ENCODE data around the gene ZFHX3.

ZFHX3 gene

GRCh38 chr16:72865258-72865657 is 182.7 kb downstream of the ZFHX3 start:
- no peak for DNase-seq

- no peak for DNase-seq
Measured at GRCh38 chr16:72864130-72864833, 183.6 kb downstream of the ZFHX3 start.

- DNase-seq = no peak
Measured at GRCh38 chr16:72862090-72862489, 185.8 kb downstream of the ZFHX3 start.

GRCh38 chr16:72860726-72861562 is 187.0 kb downstream of the ZFHX3 start:
- peak; percentile 34 to 71 for DNase-seq

- DNase-seq = no peak
Measured at GRCh38 chr16:72859581-72859980, 188.3 kb downstream of the ZFHX3 start.

GRCh38 chr16:72858665-72859493 is 189.0 kb downstream of the ZFHX3 start:
- no peak for DNase-seq

- DNase-seq = no peak
Measured at GRCh38 chr16:72857834-72858664, 189.9 kb downstream of the ZFHX3 start.

- DNase-seq = peak in 1 of 2 experiments; percentile 39
Measured at GRCh38 chr16:72856797-72857196, 191.1 kb downstream of the ZFHX3 start.

- no peak for DNase-seq
Measured at GRCh38 chr16:72854267-72854959, 193.5 kb downstream of the ZFHX3 start.

- no peak for DNase-seq
Measured at GRCh38 chr16:72853575-72854266, 194.2 kb downstream of the ZFHX3 start.

- DNase-seq = no peak
Measured at GRCh38 chr16:72852421-72852820, 195.5 kb downstream of the ZFHX3 start.

- DNase-seq = no peak
Measured at GRCh38 chr16:72850853-72851252, 197.1 kb downstream of the ZFHX3 start.

GRCh38 chr16:72850021-72850420 is 197.9 kb downstream of the ZFHX3 start:
- DNase-seq = no peak

GRCh38 chr16:72848759-72849664 is 198.9 kb downstream of the ZFHX3 start:
- DNase-seq = peak in 1 of 2 experiments; percentile 61

GRCh38 chr16:72848028-72848400 is 199.9 kb downstream of the ZFHX3 start:
- no peak for DNase-seq

GRCh38 chr16:72847187-72848027 is 200.5 kb downstream of the ZFHX3 start:
- peak in 1 of 2 experiments; percentile 19 for DNase-seq

GRCh38 chr16:72846594-72846993 is 201.3 kb downstream of the ZFHX3 start:
- DNase-seq = no peak

GRCh38 chr16:72845322-72846020 is 202.5 kb downstream of the ZFHX3 start:
- DNase-seq = no peak

Measured in NCI-H526 (cell line).